GM10847 (cell line): ENCODE data around the gene USO1.

Source experiments
- POLR2A ChIP-seq: IDR thresholded peaks from 2 replicates; pipeline ENCODE4 v1.6.1; 2011; ENCODE audit not compliant: insufficient read length; ENCODE audit errors: extremely low read depth

The USO1 gene

DNA sequence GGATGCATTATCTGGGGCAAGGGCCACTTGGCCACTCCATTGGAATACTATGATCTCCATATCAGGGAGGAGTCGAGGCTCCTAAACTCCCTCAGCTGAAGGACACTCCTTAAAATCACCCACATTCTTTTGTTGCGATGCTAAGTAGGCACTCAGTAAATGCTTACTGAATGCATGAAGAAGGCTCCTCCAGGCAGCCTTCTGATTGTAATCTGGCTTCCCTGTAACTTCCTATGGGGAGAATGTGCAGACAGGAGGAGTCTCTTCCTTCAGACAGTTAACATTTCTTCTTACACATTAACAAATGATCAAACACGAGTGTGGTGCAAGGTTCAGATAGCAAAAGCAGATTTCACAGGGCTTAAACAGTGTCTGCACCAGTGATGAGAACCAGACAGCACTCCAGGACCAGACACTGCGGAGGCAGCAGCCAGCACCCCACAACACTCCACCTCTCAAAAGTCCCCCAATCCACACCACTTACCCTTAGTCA, 21.4 kb upstream of the USO1 start:
- TF ChIP-seq POLR2A = no peak

DNA sequence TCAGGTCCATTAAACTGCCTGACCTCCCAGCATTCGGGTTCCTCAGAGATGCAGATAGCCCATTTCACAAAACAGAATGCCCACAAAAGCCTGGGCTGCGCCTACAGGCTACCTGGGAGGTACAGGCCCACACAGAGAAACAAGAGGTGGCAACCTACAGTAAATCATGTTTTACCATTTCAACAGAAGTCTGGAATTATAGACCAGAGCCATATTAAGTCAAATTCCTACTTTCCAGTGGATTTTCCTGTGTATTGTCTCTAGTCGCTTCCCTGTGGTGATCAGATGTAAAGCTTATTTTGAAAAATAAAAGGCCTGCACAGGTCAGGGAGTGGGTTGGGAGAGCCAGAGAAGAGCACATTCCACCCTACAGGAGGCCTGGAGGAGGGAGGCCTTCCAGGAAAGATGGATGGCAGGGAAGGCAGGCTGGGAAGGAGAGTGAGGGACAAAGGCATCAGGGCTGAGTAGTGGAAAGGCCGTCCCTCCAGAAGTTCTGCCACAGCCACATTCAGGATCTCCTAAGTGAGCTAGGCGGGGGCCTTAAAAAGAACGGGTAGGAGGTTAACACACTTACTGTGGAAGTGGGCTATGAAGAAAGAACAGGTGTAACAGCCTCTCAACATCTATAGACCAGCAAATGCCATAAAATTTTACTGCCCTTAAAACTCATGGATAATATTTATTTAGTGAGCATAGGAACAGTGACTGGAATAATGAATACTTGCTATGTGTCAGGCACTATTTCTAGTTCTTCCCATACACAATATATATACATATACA, 19.0 kb upstream of the USO1 start:
- no peak for TF ChIP-seq POLR2A

DNA sequence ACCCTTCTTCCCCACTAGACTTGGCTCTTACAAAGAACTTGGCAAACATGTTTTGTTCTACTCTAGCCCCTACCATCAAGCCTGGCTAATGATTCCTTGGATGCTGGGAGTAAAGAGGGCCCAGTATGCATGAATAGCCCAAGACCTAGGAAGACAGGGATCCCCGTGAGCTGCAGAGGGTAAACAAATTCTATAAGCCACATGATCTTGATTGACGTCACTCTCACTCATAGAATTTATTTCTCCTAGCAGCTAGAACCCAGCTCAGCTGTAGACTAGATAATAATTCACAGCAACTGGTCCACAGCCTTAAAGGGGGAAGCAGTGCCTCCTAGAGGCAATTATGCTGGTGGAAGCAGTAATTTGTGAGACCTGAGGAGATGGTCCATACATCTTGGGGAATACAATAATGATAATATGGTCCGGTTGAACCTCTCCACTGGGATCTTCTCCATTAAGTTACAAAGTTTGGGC, 16.1 kb upstream of the USO1 start:
- no peak for TF ChIP-seq POLR2A

DNA sequence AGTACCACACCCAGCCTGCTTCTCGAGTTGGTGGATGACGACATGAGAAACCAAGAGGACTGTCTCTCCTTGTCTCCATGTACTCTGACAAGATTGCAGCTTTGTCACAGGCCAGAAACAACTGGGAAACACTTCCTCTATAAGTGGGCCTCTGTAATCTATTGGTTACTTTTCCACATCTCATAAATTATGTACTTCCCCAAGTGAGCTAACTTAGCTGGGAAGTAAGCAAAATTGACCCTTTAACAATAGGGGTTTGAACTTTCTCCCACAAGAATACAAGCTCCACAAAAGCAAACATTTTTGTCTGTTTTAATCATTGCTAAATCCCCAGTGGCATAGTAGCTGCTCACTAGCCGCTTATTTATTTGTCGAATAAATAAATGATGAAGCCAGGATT, 14.1 kb upstream of the USO1 start:
- TF ChIP-seq POLR2A = no peak

DNA sequence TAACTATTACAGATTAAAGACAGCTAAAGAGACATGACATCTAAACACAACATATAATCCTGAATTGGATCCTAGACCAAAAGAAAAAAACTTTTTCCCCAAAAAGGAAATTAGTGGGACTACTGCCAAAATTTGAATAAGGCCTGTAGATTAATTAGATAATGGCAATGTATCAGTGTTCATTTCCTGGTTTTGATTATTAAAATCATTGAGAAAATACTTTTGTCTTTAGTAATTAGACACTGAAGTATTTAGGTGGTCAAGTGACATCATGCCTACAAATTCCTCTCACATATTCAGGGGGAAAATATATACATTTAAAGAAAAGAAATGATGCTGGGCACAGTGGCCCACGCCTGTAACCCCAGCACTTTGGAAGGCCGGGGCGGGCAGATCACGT, 10.4 kb upstream of the USO1 start:
- no peak for TF ChIP-seq POLR2A

DNA sequence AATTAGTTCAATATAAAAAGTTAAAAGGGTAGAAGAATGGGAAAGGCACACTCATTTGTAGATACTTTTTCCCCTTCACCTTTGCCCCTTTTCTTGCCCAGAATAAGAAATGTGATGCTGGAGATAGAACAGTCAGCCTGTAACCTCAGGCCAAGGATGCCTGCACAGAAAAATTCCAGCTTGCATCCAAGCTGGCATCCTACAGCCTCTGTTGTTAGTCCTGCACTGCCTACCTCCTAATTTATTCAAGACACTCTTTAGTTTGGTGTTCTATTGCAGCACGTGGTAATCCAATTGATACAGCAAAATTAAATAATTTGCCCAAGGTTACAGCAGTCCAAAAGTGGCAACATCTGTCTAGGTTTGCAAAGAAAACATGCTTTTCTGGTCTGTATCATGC, 9.7 kb upstream of the USO1 start:
- TF ChIP-seq POLR2A = no peak

DNA sequence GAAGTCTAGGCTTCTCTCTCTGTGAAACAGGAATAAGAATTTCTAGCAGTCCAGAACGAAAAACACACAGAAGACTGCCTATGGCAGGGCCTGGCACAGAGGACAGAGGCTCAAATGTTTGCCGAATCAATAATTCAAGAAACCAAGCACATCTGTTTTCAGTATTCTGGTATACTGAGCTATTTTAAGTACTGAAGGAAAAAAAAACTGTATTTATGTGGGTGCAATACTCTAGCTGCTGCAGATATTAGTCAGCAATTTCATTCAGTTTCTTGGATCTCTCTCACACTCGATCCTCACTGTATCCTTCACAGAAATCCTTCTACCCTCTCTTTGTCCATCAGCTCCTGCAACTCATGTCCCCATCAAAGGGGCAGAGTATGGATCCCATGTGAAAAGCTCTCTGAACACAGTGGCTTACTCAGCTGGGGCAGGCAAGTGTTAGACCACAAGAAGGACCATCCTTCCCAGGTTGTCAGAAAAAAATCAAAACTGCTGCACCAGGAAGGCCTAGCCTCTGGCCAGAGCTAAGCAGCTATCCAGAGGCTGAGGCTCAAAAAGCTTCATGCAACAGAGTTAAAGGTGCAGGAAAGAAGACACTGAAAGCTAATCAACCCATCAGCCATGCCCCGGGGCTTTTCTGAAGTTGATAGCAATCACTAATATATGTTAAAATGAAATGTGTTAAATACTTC, 9.1 kb upstream of the USO1 start:
- no peak for TF ChIP-seq POLR2A

DNA sequence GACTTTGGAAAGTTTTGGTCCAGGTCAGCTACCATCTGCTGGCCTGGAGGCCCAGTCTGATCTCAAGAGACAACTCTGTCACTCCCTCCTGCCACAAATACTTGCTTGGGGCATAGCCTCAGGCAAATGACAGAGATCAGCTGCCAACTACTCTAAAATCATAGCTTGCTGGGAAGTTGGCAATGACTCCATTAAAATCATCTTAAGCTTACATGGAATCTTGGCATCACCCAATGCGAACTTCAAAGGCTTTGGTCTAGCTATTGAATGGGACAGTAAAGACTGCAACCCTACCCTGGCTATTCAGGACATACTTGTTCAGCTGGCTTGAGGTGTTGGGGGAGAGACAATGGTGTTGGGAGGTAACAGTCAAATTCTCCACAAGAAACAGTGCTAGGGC, 7.0 kb upstream of the USO1 start:
- no peak for TF ChIP-seq POLR2A

DNA sequence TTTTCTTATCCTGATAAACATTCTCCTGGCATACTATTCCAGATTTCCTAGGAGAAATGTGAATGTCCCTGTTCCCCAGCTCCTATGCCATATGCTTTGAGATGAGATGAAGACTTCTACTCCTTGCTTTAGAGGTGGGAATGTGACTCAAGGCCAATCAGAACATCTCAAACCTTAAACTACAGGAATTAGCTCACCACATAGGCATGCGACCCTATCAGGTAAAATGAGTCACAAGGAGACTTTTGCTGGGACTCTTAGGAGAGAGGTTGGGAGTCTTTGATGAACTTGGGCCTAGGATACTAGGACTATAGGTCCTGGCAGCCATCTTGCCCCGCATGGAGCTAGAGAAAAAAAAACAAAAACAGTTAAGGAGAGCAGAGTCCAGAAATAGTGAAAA, 5.8 kb upstream of the USO1 start:
- TF ChIP-seq POLR2A = no peak

DNA sequence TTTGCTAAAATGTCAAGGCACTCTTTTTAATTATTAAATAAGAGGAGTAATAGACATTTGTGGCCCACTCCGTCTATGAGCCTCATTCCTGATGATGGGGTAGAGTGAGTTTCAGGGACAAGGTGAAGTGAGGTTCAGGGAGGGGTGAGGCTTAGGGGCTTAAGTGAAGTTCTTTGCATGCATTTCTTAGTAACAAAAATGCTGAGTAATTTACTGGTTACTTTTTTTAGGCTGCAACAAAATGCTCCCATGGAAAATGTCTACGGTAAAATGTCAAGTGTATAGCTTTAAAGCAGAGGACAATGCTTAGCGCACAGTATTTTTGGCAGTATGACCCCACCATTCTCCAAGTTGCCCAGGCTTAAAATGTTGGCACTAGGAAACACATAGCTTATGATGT, 2.0 kb upstream of the USO1 start:
- TF ChIP-seq POLR2A = no peak

DNA sequence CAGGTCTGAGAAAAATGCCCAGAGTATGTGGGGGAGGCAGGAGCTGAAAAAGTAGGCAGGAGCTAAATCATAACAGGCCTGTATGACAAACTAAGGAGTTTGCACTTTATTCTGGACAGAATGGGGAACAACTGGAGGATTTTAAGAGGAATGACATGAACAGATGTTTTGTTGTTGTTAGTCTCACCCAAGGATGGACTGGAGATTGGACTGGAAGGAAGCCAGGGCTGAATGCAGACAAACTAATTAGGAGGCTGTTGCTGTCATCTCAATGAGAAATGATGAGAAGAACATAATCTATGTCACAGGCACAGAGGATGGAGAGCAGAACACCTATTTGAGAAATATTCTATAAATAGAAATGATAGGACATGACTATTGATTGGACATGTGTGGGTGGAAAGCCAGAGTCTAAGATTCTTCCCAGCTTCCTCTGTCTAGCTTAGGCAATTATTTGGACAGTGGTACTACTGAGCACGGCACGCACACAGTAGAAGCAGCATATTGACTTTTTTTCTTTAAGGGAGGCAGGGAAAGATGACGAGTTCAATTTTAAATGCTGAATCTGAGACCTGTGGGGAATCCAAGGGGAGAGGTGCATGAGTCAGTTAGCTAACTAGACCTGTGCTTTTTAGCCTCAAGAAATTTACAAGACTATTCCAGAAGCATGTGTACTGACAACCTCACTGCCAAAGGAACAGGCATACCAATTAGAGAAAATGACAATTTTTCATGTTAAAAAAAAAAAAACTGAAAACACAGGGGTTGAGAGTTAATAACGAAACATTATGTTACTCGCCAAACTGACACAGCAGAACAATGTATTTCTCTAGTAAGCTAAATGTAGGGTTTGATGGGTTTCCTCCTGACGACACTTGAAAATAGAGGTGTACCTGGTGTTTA, 963 bp upstream of the USO1 start:
- TF ChIP-seq POLR2A = no peak

DNA sequence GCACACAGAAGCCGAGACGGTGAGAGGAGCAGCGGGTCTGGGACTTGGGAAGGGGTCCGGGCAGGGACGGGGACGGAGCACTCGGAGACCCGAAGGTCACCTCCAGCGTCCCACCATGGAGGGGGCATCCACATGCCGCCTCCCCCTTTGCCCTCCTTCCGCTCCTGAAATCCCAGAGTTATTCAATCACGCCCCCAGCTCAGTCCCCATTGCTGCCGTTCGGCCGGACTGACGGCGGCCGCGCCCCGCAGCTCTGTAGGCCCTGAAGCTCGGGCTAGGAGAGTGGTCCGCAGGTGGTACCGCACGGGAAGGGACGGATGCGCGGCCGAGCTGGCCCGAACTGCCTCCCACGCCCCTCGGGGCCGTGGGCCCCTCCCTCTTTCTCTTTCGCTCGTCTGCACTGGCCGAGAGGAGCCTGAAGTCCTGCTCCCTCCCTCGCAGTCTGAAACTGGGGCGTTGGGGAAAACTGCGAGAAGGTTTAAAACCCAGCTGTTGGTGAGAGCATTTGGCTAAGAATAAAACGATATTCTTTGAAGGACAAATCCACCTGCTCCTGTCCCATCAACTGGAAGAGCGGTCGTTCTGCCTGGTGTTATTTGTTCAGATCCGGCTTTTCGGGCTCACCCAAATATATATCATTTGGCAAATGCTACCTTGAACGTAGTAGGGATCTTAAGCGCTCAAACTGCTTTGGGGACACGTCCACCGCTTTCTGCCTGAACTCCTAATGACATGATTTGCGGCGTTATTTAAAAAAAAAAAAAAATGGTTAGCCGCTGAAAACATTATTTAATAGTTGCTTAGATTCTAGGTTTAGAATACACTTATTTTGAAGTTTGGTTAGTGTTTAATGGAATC, 719 bp downstream of the USO1 start:
- TF ChIP-seq POLR2A = peak; percentile 36

DNA sequence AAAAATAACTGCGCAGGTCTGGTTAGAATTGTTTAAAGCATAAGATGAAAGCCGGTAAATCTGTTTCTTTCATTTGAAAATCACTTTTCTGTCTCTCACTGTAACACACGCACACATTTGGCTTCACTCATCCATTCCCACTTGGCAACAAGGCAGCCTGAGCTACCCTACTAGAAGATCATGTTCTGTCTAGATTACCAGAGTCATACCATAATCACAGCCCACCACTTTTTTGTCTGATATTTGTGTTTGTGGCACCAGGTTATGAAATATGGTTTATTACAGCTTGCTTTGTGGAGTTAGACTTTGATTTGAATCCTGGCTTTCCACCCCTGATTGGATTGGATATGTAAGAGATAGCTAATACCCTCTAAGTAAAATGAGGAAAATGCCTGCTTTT, 2.2 kb downstream of the USO1 start:
- no peak for TF ChIP-seq POLR2A

DNA sequence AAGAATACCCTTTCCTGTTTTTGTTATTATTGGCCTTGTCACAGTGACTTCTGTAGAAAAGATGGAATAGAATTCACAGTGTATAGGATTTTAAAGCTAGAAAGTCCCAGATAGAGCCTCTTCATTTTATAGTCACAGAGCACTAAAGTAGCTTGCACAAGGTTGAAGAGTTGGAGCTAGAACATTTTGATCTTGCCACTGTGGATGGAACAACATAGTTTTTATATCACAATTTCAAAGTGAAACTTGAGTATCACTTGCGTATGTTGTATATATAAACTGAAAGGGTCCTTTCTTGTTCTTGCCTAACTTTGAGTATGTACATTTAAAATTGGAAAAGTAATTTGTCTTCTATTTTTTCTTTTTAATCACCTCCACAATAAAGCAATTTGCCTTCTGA, 2.7 kb downstream of the USO1 start:
- no peak for TF ChIP-seq POLR2A

DNA sequence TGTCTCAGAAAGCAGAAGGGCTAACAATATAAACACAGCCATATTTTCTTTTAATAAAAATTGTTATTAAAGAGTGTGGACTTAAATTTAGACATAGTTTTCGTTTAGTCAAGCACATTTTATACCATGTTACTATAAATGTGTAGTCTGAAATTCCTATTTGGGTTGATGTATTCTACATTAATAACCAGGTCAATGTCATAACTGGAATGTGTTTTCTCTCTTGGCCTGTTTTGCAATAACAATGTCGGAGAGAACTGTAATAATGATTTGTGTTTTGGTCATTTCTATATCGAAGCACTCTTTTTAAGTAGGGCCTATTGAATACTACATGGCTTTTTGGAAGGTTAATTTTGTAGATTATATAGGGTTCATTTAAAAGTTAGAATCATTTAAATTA, 5.5 kb downstream of the USO1 start:
- TF ChIP-seq POLR2A = no peak
